ENCODE data around the gene JAZF1. TPM values are rescaled to one million over a fixed set of nuclear protein-coding genes. Genes with fewer than 3 reads are reported as not detected.

The JAZF1 gene
- 21.2 to 33.8 TPM (median 31.1 TPM) in 3 replicates for total RNA-seq
- long read RNA-seq, transcript JAZF1-201 (5 exons, 3,125 nt), result major isoform, 31 of 37 reads
- long read RNA-seq, partial matches to known transcripts, result 0 of 37 reads
- long read RNA-seq, other reads (novel, unspliced or antisense), result 6 of 37 reads

GRCh38 chr7:28180364-28181147 is at the start of gene JAZF1:
Gene JAZF1 (minus strand): TSS chr7:28180795.
- DNase-seq (ENCODE audit: low spot score), result no peak
- H3K36me3 Mint-ChIP-seq (ENCODE audit: low read depth), result no peaks in the 10 kb centered on the region
- peak within 1 kb of the TSS; percentile 57 for H3K27ac Mint-ChIP-seq (ENCODE audit: unreplicated experiment)
- peaks cover 35% of the 10 kb centered on the region for H3K4me1 Mint-ChIP-seq (ENCODE audit: low read depth)
- TF ChIP-seq CTCF (IDR thresholded peaks at IDR 0.05), result no peak
- H3K4me3 Mint-ChIP-seq (ENCODE audit: unreplicated experiment), result peak within 1 kb of the TSS; percentile 65
- no peaks in the 10 kb centered on the region for H3K9me3 Mint-ChIP-seq (ENCODE audit: low read depth)
- H3K27me3 Mint-ChIP-seq (ENCODE audit: low read depth), result no peaks in the 10 kb centered on the region

- H3K4me1 Mint-ChIP-seq (ENCODE audit: low read depth), result no peaks in the 10 kb centered on the region
- H3K9me3 Mint-ChIP-seq (ENCODE audit: low read depth), result no peaks in the 10 kb centered on the region
- no peaks in the 10 kb centered on the region for H3K27me3 Mint-ChIP-seq (ENCODE audit: low read depth)
- H3K36me3 Mint-ChIP-seq (ENCODE audit: low read depth), result no peaks in the 10 kb centered on the region
- no peak for DNase-seq (ENCODE audit: low spot score)
- no peak for TF ChIP-seq CTCF (IDR thresholded peaks at IDR 0.05)
- H3K4me3 Mint-ChIP-seq (ENCODE audit: unreplicated experiment), result no peak overlapping the region
- H3K27ac Mint-ChIP-seq (ENCODE audit: unreplicated experiment), result no peak overlapping the region
Measured at GRCh38 chr7:28230261-28230660, 49.7 kb upstream of the JAZF1 start.

- no peaks in the 10 kb centered on the region for H3K36me3 Mint-ChIP-seq (ENCODE audit: low read depth)
- no peaks in the 10 kb centered on the region for H3K4me1 Mint-ChIP-seq (ENCODE audit: low read depth)
- no peak overlapping the region for H3K4me3 Mint-ChIP-seq (ENCODE audit: unreplicated experiment)
- no peak for TF ChIP-seq CTCF (IDR thresholded peaks at IDR 0.05)
- no peaks in the 10 kb centered on the region for H3K9me3 Mint-ChIP-seq (ENCODE audit: low read depth)
- no peak overlapping the region for H3K27ac Mint-ChIP-seq (ENCODE audit: unreplicated experiment)
- no peak for DNase-seq (ENCODE audit: low spot score)
- no peaks in the 10 kb centered on the region for H3K27me3 Mint-ChIP-seq (ENCODE audit: low read depth)
Measured at GRCh38 chr7:28228396-28228795, 47.8 kb upstream of the JAZF1 start.

- H3K4me3 Mint-ChIP-seq (ENCODE audit: unreplicated experiment), result no peak overlapping the region
- no peak overlapping the region for H3K27ac Mint-ChIP-seq (ENCODE audit: unreplicated experiment)
- no peaks in the 10 kb centered on the region for H3K27me3 Mint-ChIP-seq (ENCODE audit: low read depth)
- H3K36me3 Mint-ChIP-seq (ENCODE audit: low read depth), result no peaks in the 10 kb centered on the region
- no peaks in the 10 kb centered on the region for H3K9me3 Mint-ChIP-seq (ENCODE audit: low read depth)
- no peak for DNase-seq (ENCODE audit: low spot score)
- TF ChIP-seq CTCF (IDR thresholded peaks at IDR 0.05), result no peak
- H3K4me1 Mint-ChIP-seq (ENCODE audit: low read depth), result no peaks in the 10 kb centered on the region
Measured at GRCh38 chr7:28226003-28226402, 45.4 kb upstream of the JAZF1 start.

- Mint-ChIP-seq H3K4me1 (ENCODE audit: low read depth) (no peaks in the 10 kb centered on the region), H3K27ac (ENCODE audit: unreplicated experiment) (no peak overlapping the region), H3K9me3 (ENCODE audit: low read depth) (no peaks in the 10 kb centered on the region), H3K4me3 (ENCODE audit: unreplicated experiment) (no peak overlapping the region), H3K27me3 (ENCODE audit: low read depth) (no peaks in the 10 kb centered on the region), H3K36me3 (ENCODE audit: low read depth) (no peaks in the 10 kb centered on the region)
- TF ChIP-seq CTCF (IDR thresholded peaks at IDR 0.05), result no peak
- no peak for DNase-seq (ENCODE audit: low spot score)
Measured at GRCh38 chr7:28225576-28225975, 45.0 kb upstream of the JAZF1 start.

Data from chondrocyte (in vitro differentiated cells).